HG03565 (cell line): ENCODE data around the gene TTC1.
A peak's percentile ranks its signal among the peaks of the same experiment; 100 is the strongest.
"Not testable (repeated sequence)": the region's sequence is repeated elsewhere in the genome, so short reads cannot be mapped to it uniquely, and the experiment has no call there.

Source experiments
- ATAC-seq: cut with Tn5 transposase; IDR thresholded peaks from one replicate; pipeline ENCODE4 v1.9.1; 2021; ENCODE audit warnings: mild to moderate bottlenecking, moderate library complexity; ENCODE audit not compliant: unreplicated experiment

Gene TTC1

GRCh38 chr5:159995907-159996306, 13.0 kb upstream of the TTC1 start:
- no peak for ATAC-seq

- no peak for ATAC-seq
Observed at GRCh38 chr5:160001457-160001856, 7.5 kb upstream of the TTC1 start.

DNA sequence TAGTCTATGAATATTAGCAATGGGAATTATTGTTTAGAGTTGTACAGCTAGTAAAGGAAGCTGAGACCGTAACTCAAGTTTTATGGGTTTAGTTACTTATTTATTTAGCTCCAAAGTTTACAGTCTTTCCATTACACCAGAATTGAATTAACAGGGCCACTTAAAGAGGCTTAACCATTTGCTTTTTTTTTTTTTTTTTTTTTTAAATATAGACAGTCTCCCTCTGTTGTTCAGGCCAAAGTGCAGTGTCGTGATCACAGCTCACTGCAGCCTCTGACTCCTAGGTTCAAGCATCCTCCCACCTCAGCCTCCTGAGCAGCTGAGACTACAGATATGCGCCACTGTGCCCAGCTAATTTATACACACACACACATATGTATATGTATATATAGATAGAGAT, 1.4 kb upstream of the TTC1 start:
- no peak for ATAC-seq

DNA sequence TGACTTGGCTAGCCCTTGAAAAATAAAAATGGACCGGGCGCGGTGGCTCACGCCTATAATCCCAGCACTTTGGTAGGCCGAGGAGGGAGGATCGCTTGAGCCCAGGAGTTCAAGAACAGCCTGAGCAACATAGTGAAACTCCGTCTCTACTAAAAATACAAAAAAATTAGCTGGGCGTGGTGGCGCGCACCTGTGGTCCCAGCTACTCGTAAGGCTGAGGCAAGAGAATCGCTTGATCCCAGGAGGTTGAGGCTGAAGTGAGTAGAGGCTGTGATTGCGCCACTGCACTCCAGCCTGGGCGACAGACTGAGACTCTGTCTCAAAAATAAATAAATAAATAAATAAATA, 436 bp upstream of the TTC1 start:
- ATAC-seq: not testable (repeated sequence)

GRCh38 chr5:160009591-160009989, 651 bp downstream of the TTC1 start:
- no peak for ATAC-seq

- no peak for ATAC-seq
Observed at GRCh38 chr5:160011471-160011870, 2.5 kb downstream of the TTC1 start.

- not testable (repeated sequence) for ATAC-seq
Observed at GRCh38 chr5:160014197-160014596, 5.3 kb downstream of the TTC1 start.

DNA sequence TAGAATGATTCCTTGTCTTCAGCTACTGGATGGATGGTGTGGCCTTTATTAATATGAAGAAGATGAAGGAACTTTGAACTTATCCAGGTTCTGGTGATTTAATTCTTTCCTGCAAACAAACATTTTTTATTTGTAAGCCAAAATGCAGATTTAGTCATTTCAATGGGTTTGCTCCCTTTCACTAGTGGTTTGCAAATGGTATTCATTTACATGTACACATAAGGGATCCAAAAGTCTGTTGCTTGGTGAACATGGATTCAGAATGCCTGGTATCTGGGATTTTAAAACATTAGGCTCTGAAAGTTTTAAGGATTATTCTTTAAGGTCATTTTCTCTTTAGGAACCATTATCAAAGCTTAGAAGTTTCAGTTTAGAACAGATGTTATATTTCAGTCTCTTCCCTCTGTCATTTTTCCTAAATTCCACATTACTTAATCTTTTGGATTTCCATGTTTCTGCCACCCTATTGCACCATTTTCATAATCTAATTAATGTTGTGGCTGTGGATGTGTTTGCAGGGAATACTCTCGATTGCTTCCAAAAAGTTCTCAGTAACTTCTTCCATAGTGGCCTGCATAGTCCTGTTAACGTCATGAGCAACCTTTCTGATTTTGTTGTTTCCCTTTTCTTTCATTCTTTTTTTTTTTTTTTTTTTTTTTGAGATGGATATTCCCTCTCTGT, 10.1 kb downstream of the TTC1 start:
- no peak for ATAC-seq

DNA sequence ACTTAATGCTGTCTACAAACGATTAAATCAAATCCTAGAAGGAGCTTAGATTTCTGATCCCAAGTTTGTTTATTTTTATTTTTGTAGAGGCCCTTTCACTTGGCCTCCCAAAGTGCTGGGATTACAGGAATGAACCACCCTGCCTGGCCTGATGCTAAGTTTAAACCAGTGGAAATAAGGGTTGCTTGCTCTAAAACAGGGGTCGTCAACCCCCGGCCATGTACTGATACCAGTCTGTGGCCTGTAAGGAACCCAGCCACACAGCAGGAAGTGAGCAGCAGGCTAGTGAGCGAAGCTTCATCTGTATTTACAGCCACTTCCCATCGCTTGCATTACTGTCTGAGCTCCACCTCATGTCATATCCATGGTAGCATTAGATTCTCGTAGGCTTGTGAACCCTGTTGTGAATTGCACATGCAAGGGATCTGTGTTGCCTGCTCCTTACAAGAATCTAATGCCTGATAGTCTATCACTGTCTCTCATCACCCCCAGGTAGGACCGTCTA, 11.4 kb downstream of the TTC1 start:
- ATAC-seq: no peak

- no peak for ATAC-seq
Observed at GRCh38 chr5:160020964-160021363, 12.0 kb downstream of the TTC1 start.

DNA sequence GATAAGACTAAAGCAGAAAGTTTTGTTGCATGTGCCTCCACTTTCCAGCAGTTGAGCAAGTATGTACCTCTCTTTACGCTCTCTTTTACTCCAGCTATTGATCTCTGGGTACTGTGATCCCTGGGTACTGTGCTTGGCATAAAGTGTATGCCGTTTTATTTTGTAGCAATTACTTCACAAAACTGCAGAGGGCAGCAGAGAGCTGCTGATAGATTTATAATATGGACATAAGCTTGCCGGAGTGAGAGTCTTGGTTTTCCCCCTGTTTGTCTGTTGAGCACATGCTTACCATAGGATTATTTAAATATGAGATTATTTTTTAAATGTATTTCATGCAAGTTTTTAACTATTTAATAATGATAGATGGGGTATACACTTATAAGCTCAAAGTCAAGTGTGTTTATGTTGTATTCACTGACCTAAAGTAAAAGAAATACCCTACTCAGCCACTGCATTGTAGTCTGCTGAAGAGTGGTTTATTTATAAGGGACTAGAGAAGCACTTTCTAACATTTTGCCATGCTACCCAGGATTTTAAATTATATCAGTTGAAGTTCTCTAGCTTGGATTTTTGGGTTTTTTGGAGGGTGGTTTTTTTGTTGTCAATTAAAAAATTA, 13.0 kb downstream of the TTC1 start:
- peak; percentile 95 for ATAC-seq

- ATAC-seq: no peak
Observed at GRCh38 chr5:160023007-160023907, 14.3 kb downstream of the TTC1 start.

- no peak for ATAC-seq
Observed at GRCh38 chr5:160023908-160024630, 15.1 kb downstream of the TTC1 start.

GRCh38 chr5:160029004-160029403, 20.1 kb downstream of the TTC1 start:
- ATAC-seq: no peak

- no peak for ATAC-seq
Observed at GRCh38 chr5:160029540-160030139, 20.7 kb downstream of the TTC1 start.

GRCh38 chr5:160030631-160031377, 21.9 kb downstream of the TTC1 start:
- ATAC-seq: no peak

- no peak for ATAC-seq
Observed at GRCh38 chr5:160033546-160034252, 24.8 kb downstream of the TTC1 start.

DNA sequence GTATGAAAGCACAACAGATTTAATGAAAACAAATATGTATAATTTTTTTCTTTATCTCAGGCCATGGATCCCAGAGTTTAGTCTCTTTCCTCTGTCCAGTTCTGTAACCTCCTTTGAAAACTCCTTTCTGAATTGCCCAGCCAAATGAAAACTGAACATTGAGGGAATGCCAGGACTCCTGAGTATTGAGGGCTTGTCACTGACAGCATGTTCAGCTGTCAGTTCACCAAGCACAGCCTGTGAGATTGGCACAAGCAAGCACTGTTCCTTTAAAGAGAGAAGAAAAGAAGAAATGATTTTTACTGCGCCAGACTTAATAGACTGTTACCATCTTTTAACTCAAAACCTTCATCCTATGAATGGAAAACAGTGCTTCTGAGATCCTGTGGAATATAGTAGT, 27.3 kb downstream of the TTC1 start:
- no peak for ATAC-seq

GRCh38 chr5:160036884-160037283, 27.9 kb downstream of the TTC1 start:
- ATAC-seq: no peak
